ENCODE measurements around the gene KRTAP5-8. TPM values are rescaled to one million over a fixed set of nuclear protein-coding genes. Genes with fewer than 3 reads are reported as not detected.

The KRTAP5-8 gene, protein sequence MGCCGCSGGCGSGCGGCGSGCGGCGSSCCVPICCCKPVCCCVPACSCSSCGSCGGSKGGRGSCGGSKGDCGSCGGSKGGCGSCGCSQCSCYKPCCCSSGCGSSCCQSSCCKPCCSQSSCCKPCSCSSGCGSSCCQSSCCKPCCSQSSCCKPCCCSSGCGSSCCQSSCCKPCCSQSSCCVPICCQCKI
- total RNA-seq (ENCODE audit: low replicate concordance) = not detected in 2 replicates

DNA sequence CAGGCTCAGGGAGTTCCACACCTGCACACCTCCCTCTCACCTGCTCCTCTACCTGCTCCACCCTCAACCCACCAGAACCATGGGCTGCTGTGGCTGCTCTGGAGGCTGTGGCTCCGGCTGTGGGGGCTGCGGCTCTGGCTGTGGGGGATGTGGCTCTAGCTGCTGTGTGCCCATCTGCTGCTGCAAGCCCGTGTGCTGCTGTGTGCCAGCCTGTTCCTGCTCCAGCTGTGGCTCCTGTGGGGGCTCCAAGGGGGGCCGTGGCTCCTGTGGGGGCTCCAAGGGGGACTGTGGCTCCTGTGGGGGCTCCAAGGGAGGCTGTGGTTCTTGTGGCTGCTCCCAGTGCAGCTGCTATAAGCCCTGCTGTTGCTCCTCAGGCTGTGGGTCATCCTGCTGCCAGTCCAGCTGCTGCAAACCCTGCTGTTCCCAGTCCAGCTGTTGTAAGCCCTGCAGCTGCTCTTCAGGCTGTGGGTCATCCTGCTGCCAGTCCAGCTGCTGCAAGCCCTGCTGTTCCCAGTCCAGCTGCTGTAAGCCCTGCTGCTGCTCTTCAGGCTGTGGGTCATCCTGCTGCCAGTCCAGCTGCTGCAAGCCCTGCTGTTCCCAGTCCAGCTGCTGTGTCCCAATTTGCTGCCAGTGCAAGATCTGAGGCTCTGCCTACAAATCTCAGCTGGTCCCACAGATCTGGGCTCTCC lies at the start of gene KRTAP5-8:
Gene KRTAP5-8 (plus strand): TSS at position 49 of the 689 bp plus-strand sequence. CDS start 31 bp downstream, at position 80.

DNA sequence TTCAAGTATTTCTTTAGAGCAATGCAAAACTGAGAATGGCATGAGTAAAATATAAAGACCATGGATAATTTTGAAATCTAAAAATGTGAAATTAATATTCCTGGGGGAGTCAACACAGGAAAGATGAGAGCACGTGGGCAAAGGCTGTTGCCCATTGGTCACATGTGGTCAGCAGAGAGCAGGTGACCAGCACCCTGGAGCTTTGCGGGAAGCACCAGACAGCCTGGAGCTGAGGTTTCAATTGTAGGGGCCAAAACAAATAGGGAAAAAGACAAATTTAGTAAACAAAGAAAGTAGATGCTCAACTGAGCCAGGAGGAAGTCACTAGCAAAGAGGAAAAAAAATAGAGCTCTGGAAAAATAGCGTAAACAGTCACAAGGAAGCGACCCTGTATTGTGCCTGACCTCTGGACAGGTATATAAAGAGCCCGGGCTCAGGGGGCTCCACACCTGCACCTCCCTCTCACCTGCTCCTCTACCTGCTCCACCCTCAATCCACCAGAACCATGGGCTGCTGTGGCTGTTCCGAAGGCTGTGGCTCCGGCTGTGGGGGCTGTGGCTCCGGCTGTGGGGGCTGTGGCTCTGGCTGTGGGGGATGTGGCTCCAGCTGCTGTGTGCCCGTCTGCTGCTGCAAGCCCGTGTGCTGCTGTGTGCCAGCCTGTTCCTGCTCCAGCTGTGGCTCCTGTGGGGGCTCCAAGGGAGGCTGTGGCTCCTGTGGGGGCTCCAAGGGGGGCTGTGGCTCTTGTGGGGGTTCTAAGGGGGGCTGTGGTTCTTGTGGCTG lies 10.8 kb upstream of the KRTAP5-8 start, which contains the start of gene KRTAP5-7:
Gene KRTAP5-7 (plus strand): TSS at position 472 of the 780 bp plus-strand sequence. CDS start 34 bp downstream, at position 506.

DNA sequence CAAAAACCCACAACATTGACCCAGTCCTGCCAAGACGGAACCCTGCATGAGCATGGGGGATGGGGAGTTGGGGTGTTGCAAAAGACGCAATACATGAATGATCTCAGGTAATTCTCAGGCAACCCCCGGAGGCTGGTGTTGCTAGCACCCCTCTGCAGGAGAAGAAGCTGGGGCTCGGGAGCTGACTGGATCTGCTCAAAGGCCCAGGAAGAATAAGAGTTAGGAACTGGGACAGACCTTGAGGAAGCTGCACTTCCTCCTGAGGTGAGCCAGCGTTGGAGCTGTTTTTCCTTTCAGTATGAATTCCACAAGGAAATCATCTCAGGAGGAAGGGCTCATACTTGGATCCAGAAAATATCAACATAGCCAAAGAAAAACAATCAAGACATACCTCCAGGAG lies 10.3 kb downstream of the KRTAP5-8 start, which contains the start of gene KRTAP5-9:
Gene KRTAP5-9 (plus strand): TSS at position 301 of the 400 bp plus-strand sequence. CDS start 238 bp downstream, outside the sequence.

DNA sequence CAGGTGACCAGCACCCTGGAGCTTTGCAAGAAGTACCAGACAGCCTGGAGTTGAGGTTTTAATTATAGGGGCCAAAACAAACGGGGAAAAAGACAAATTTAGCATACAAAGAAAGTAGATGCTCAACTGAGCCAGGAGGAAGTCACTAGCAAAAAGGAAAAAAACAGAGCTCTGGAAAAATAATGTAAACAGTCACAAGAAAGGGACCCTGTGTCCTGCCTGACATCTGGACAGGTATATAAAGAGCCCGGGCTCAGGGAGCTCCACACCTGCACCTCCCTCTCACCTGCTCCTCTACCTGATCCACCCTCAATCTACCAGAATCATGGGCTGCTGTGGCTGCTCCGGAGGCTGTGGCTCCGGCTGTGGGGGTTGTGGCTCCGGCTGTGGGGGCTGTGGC lies 27.4 kb downstream of the KRTAP5-8 start, which contains the start of gene KRTAP5-10:
Gene KRTAP5-10 (plus strand): TSS at position 301 of the 400 bp plus-strand sequence. CDS start 25 bp downstream, at position 326.

DNA sequence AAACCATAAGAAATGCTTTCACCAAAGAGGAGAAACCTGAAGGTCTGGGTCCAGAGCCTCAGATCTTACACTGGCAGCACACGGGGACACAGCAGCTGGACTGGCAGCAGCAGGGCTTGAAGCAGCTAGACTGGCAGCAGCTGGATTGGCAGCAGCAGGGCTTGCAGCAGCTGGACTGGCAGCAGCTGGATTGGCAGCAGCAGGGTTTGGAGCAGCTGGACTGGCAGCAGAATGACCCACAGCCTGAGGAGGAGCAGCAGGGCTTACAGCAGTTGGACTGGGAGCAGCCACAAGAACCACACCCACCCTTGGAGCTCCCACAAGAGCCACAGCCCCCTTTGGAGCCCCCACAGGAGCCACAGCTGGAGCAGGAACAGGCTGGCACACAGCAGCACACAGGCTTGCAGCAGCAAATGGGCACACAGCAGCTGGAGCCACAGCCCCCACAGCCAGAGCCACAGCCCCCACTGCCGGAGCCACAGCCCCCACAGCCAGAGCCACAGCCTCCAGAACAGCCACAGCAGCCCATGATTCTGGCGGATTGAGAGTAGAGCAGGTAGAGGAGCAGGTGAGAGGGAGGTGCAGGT lies 44.6 kb downstream of the KRTAP5-8 start, which contains the start of gene KRTAP5-11:
Gene KRTAP5-11 (minus strand): TSS at position 567 of the 587 bp plus-strand sequence. CDS start 38 bp downstream, at position 529.

Other genes starting within 250 kb of the KRTAP5-8 start
- 17.8 and 79.9 TPM in 2 replicates for gene DHCR7, start 89.6 kb upstream of the KRTAP5-8 start, total RNA-seq (ENCODE audit: low replicate concordance)
- 66.2 and 96.3 TPM in 2 replicates for gene NADSYN1, start 84.8 kb upstream of the KRTAP5-8 start, total RNA-seq (ENCODE audit: low replicate concordance)
- gene KRTAP5-7, start 10.8 kb upstream of the KRTAP5-8 start, total RNA-seq (ENCODE audit: low replicate concordance) = not detected in 2 replicates
- gene KRTAP5-9, start 10.4 kb downstream of the KRTAP5-8 start, total RNA-seq (ENCODE audit: low replicate concordance) = not detected in 2 replicates
- gene KRTAP5-10, start 27.5 kb downstream of the KRTAP5-8 start, total RNA-seq (ENCODE audit: low replicate concordance) = not detected in 2 replicates
- gene KRTAP5-11, start 44.9 kb downstream of the KRTAP5-8 start, total RNA-seq (ENCODE audit: low replicate concordance) = not detected in 2 replicates